Adipose tissue (tissue), 3 donors: ENCODE measurements around the gene COX6B2. TPM values are rescaled to one million over a fixed set of nuclear protein-coding genes. Genes with fewer than 3 reads are reported as not detected.

Experiments used
- H3K27ac ChIP-seq: one replicate; pipeline ENCODE4 v1.5.1; 2013; ENCODE audit warnings: low read depth, low read length
- whole genome bisulfite sequencing, 3 donors: extraction: QIAGEN DNeasy Blood & Tissue Kit; methylation state at CpG; one replicate each; pipeline ENCODE4 v1.1.7; 2013; 5-methylcytosine and 5-hydroxymethylcytosine counted together
- polyA plus RNA-seq, 3 donors: library from polyadenylated mRNA; stranded (reverse); fragments of 200-250 nt; gene quantifications; one replicate each; pipeline ENCODE4 v1.2.3, GENCODE V29; 2013
- donor health status: healthy with polysubstance abuse.
- donor health status: Bipolar disorder and iron deficiency.
- donor health status: healthy.

COX6B2 gene
- polyA plus RNA-seq, 3 donors, result 0.03 to 0.06 TPM; not detected in 1

DNA sequence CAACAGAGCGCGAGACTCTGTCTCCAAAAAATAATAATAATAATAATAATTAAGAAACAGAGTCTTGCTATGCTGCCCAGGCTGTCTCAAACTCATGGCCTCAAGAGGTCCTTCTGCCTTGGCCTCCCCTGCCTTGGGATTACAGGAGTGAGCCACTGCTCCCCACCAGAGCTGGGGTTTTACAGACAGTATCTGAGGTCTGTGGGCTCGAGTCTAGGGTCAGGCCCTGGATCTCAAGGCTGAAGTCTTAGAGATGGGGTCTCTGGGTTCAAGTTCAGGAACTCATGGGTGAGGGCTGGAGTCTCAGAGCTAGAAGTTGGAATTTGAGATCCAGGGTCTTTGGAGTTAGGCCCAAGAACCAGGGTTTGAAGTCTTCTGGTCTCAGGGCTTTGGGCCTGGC is 12.3 kb upstream of the COX6B2 start:
- 65 to 84% (median 82%) methylated on average over 3 of the region's 3 CpGs for whole genome bisulfite sequencing, 3 donors
- no peak overlapping the region for H3K27ac ChIP-seq

DNA sequence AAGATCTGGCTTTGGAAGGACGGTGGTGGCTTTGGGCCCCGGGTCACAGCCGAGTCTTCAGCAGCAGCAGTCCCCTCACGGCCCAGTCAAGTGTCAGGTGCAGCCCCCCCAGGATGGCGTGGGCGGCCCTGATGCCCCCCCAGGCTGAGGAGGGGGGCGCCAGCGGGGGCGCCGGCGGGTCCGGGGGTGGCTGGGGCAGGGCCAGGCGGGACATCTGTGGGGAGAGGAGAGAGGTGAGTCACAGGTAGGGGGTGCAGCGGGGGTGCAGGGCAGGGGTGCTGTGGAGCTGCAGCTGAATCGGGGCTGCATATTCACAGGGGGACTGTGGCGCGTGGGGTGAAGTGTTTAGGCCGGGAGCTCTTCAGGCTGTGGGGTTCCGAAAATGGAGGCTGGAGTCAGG is 11.4 kb upstream of the COX6B2 start:
- 69 to 78% (median 75%) methylated on average over 19 of the region's 19 CpGs for WGBS, 3 donors

DNA sequence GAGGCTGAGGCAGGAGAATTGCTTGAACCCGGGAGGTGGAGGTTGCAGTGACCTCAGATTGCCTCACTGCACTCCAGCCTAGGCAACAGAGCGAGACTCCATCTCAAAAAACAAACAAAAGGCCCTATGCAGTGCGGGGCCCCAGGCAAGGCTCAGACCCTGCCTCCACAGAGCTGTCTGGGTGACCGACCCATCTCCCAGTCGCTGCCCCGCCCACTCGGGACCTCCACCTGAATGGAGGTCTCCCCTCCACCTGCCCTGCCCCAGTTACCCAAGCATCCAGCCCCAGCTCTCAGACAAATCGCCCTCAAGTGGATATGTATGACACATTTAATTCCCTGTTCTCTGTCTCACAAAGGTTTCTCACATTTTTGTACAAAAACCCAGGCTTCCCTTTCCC is 10.7 kb upstream of the COX6B2 start:
- 77 to 90% (median 87%) methylated on average over 8 of the region's 8 CpGs for WGBS, 3 donors

More for the DNA sequence above, 11.4 kb upstream of the COX6B2 start:
- no peak overlapping the region for H3K27ac ChIP-seq

DNA sequence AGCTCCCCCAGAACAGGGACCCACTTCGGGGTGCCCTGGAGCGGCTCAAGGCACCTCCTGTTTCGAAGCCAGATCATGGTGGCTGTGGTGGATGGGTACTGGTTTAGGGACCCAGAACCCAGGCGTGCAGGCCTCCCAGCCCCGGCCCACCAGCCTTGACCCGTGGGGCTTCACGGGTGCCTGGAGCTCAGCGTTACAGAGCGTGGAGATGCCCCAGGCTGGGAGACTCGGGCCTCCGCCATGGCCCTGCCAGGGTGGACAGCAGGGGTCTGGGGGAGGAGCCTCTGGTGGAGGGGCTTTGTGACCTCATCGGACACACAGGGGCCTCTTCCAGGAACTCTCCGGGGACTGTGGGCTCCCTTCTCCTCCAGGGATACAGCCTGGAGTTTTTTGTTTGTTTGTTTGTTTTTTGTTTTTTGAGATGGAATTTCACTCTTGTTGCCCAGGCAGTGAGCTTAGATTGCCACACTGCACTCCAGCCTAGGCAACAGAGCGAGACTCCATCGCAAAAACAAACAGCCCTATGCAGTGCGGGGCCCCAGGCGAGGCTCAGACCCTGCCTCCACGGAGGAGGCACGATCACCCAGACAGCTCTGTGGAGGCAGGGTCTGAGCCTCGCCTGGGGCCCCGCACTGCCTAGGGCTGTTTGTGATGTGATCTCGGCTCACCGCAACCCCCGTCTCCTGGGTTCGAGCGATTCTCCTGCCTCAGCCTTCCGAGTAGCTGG is 8.6 kb upstream of the COX6B2 start, which contains the start of gene GARIN5B:
Gene GARIN5B (minus strand): TSS at position 271 of the 727 bp plus-strand sequence. CDS start 194 bp downstream, at position 77.
- WGBS, 3 donors, result 77 to 85% (median 84%) methylated on average over 26 to 27 of the region's 27 CpGs
- no peak within 1 kb of the TSS for H3K27ac ChIP-seq

More for the DNA sequence above, 10.7 kb upstream of the COX6B2 start:
- H3K27ac ChIP-seq, result no peak overlapping the region

DNA sequence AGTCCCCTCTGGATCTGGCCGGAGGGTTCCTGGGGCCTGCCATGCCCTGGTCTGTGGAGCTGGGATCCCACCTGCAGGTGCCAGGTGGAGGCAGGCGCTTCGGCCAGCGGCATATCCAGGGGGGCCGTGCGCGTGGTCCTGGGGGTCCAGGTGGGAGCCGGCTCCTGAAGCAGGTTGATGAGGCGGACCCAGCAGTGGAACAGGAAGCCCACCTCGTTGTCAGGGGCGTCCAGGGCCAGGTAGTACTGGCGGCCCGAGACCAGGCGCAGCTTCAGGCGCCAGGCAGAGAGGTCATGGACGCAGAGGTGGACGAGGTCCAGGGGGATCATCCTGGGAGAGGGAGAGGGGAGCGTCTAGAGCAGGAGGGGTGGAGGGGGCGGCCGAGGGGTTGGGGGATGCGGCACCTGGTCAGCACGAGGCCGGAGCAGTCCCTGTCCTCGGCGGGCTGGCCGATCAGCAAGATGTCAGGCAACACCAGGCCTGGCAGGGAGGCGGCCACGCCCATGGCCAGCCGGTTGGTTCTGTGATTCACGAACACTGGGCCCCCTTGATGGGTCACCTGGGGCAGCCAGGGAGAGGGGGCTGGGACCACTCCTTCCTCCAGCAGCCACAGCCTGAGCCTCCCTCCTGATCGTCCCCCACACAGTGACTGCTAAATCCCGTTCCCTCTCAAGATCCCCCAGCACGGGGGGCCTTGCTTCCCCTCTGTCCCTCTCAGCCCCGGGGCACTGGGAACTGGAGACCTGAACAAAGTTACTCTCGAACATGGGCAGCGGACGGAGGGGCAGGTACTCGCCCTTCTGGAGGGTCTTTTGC is 7.9 kb upstream of the COX6B2 start:
- H3K27ac ChIP-seq, result no peak overlapping the region
- 66 to 83% (median 75%) methylated on average over 37 to 38 of the region's 38 CpGs for WGBS, 3 donors

DNA sequence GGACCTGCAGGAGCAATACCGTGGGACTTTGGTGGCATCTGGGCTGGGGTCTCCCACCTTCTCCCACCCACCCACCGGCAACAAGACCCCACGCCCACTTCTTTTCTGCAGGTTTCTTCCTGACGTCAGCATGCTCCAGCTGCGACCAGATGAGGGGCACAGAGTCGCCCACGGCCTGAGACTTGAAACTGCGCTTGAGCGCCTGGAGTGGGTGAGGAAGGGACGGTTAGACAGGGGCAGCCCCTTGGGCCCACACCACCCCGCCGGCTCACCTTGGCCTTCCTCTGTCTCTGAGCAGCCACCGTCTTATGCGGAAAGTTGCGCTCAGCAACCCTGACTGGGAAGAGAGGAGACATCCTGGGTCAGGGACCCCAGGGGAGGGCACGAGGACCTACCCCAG is 6.4 kb upstream of the COX6B2 start:
- no peak overlapping the region for H3K27ac ChIP-seq
- 87 to 94% (median 93%) methylated on average over 16 of the region's 16 CpGs for WGBS, 3 donors

DNA sequence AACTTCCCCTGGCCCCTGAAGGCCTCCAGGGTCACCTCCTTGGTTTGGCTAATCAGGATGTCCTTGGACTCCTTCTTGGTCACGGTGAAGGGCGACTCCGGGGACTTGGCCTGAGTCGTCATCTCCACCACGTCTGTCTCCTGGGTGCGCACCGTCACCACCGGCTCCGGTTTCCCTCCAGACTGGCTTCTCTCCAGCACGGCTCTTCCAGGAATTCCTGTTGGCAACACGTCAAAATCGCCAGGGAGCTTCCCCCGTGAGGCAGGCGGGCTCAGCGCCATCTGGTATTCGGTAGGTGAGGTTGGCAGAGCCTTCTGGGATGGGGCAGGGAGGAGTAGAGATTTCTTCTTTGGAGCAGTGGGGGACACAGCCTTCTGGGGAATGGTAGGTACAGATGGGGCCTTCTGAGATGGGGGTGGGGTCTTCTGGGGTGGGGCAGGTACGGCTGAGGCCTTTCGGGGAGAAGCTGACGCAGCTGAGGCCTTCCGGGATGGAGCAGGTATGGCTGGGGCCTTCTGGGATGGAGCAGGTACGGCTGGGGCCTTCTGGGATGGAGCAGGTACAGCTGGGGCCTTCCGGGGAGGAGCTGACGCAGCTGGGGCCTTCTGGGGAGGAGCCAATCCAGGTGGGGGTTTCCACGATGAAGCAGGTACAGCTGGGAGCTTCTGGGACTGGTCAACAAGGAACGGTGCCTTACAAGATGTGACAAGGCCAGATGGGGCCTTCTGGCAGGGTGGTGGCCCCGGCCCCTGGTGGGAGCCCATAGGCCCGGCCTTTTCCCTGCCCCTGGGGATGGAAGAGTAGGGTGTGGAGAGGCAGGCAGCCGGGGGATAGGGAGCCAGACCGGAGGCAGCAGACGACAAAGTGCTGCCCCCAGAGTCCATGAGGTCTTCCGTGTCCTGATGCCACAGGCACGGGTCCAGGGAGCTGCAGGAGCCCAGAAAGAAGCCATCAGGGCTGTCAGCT is 4.7 kb upstream of the COX6B2 start:
- H3K27ac ChIP-seq, result no peak overlapping the region
- 68 to 71% (median 70%) methylated on average over 32 of the region's 32 CpGs for WGBS, 3 donors

DNA sequence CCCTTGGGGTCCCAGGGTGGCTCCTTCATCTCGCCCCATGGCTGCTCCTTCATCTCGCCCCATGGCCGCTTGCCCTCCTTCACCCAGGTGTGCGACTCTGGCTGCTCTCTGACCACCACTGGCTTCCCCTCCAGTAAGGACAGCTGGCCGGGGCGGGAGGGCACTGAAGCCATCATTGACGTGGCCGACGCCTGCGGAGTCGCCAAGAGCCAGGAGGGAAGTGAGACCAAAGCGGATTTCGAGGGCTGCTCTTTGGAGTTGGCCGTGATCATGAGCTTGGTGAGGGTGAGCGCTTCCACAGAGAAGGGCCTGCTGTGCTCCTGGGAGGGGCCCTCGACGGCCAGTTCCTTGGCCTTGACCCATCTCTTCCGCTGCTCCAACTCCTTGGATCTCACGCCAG is 4.0 kb upstream of the COX6B2 start:
- no peak overlapping the region for H3K27ac ChIP-seq
- 73 to 86% (median 77%) methylated on average over 15 to 19 of the region's 19 CpGs for WGBS, 3 donors

DNA sequence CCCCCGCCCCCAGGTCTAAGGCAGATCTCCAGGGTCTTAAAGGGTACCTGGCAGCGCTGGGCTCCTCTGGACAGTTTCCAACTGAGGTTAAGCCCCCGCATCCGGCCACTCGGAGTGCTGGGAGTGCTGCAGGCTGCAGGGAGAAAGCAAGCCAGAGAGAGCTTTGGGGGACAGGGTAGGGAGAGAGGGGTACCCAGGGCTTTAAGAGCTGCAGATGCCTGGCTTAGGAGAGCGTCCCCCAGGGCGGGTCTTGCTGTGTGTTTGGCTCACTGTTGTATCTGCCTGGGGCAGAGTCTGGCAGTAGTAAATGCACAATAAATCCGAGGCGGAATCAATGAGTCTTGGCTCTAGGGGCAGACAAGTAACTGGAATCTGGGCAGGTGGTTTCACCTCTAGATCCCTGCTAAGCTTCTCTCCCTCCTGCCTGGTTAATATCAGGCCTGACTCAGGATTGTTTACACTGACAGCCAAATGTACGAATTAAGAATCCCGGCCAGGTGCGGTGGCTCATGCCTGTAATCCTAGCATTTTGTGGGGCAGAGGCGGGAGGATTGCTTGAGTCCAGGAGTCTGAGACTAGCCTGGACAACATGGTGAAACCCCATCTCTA is 798 bp upstream of the COX6B2 start:
- 22 to 37% (median 31%) methylated on average over 12 of the region's 13 CpGs for WGBS, 3 donors
- no peak overlapping the region for H3K27ac ChIP-seq

DNA sequence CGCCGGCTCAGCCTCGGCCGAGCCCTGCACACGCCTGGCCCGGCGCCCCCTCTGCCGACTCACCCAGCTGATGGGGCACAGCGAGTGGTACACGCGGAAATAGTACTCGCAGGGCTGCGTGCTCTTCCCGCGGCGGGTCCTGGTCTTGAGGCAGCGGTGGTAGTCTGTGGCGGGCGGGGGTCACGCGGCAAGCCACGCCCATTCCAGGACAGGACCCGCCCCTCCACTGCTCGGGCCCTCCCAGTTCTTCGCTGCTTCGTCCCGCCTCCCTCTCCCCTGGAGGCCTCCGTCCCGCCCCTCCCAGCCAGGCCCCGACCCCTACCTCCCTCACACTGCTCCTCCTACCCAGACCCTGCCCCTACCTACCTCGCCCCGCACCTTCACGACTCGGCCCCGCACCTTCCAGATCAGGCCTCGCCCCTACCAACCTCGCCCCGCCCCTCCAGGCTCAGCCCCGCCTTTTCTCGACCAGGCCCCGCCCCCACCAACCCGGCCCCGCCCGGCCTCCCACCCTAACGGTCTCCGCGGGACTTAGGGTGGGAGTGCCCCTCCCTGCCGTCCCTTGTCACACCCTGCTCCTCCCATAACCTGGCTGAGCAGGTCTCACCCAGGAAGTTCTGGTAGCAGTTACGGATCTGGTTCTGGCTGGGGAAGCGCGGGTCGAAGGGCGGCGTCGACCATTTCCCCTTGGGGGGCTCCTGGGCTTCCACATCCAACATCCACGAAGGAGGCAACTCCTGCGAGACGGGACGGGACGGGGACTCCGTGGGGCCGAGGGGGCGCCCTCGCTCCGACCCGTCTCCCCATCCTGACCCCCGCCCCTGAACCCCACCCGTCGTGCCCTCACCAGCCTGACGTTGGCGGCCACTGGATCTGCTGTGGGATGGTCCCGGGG is 469 bp downstream of the COX6B2 start:
- H3K27ac ChIP-seq, result no peak overlapping the region
- 1 to 2% (median 1%) methylated on average over 58 to 72 of the region's 72 CpGs for WGBS, 3 donors

DNA sequence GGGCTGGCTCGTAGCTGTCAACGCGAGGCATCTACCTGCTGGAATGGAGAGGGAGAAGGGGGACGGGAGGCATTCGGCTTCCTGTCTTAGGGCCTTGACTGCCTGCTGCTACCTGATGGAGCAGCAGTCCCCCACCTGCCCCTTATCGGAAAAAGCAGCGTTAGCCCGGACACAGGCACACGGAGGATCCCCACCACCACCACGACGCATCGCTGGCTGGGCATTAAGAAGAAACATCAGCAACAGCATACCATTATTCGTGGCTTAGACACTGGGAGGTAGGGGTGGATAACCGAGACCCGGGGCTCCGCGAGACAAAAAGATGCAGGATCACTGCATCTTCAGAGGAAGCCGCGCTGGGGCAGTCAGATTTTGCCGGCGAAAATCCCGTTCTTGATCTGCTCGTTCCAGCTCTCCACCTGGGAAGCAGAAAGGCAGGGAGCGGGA is 1.1 kb downstream of the COX6B2 start:
- H3K27ac ChIP-seq, result no peak overlapping the region
- WGBS, 3 donors, result 3 to 7% (median 3%) methylated on average over 23 to 24 of the region's 24 CpGs

DNA sequence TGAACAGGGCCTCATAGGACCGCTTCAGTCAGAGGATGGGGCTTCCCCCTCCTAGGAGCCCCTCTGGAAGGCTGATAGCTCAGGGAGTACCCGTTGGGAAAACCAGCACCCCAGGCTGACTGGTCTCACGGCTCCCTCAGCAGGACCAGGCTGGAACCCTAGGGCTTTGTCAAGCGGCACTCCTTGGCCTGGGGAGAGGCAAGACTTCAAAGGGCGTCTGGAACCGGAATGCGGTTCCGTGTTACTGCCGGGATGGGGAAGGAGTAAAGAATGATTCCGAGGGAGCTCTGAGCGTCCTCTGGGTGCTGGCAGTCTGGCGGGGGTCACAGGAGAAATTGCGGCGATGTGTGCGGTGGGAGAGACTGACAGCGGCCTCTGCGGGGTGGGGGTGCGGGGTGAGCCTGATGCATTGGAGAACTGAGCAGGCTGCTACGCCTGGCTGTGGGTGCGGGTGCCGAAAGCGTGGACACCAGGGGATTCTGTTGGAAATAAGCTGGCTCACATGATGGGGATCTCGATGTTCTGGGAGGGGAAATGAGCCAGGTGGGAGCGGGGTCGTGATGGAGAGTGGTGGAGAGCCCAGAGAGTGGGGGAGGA is 1.9 kb downstream of the COX6B2 start:
- 48 to 66% (median 65%) methylated on average over 25 of the region's 25 CpGs for WGBS, 3 donors
- H3K27ac ChIP-seq, result no peak overlapping the region

DNA sequence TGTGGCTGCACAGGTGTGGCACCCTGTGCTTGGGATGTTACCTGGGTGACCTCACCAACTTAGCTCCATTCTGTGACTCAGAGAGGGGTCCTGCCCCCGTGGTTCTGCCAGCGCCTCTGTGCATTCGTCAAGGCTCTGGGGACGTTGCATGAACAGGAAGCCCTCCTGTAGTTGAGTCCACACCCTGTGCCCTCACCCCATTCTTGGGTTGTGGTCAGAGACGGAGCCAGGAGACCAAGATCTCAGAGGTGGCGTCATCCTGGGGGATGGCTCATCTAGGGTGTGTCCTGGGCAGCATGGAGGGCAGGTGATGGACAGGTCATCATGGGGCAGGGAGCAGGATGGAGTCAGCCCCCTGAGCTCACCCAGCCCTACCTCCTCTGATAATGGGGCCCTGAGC is 2.5 kb downstream of the COX6B2 start:
- 55 to 73% (median 60%) methylated on average over 6 of the region's 6 CpGs for WGBS, 3 donors
- no peak overlapping the region for H3K27ac ChIP-seq

DNA sequence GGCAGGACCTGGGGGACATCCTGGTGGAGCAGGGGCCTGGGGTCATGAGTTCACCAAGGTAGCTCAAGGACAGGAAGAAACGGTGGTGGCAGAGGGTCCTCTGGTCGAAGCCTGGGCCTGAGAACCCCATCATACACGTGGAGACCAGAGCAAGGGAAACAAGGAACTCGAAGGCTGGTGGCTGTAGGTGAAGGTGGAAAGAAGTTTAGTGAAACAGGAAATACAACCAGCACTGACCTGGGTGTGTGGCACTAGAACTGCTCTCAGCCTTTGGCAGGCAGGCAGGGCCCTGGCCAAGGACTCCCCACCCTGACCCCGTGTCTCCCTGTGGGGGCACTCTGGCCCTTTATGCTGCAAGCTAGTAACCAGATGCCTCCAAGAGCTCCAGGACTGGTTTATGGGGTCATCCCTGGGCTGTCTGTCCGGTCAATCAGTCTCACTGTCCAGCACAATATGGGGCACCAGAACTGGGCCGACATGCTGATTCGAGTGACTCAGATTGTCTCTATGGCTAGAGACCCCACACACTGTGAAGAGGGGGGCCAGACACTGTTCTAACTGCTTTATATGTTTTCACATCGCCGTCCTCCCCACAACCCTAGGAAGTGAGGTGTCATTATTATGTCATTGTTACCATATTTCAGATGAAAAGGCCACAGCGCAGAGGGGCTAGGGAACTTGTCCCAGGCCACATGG is 3.8 kb downstream of the COX6B2 start:
- no peak overlapping the region for H3K27ac ChIP-seq
- 64 to 72% (median 67%) methylated on average over 11 of the region's 11 CpGs for WGBS, 3 donors

DNA sequence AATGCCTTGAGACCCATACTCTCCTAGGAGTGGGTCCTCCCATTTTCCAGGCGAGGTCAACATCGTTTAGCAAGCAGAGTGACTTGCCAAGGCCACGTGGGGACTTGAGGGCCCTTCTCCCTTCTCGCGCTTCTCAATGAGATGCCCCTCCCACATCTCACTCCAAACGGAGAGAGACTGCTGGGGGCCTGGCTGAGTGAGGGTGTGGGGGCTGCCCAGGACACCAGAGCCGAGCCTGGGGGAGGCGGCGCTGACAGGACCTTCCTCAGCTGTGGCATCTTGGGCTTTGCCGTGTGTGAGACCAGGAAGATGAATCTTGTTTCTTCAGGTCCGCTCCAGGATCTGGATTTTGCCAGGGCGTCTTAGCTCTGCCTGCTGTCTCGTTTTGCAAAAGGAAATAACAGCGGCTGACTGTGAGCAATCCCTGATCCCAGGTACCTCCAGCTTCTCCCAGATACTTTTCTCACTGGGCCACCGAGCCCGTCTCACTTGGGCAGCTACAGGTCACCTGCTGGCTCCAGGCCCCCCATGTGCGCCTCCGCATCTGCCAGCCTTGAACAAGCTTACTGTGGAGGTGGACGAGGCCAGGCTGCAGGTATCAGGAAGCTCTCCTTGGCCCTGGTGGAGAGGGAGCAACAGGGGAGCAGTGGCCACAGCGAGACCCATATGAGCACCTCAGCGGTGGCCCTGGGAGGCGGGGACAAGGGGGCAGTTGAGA is 6.0 kb downstream of the COX6B2 start:
- 74 to 77% (median 76%) methylated on average over 22 of the region's 22 CpGs for WGBS, 3 donors

More for the DNA sequence above, 6.0 kb downstream of the COX6B2 start:
- no peak overlapping the region for H3K27ac ChIP-seq
